Gastrocnemius medialis (tissue), 4 donors: ENCODE data around the gene ARL4A.

Source experiments
- CTCF ChIP-seq, 5 experiments: fragments of 450-650 bp in 3 of 5; fragments of 200-600 bp in 2 of 5; sonication (generic) in 2 of 5; IDR thresholded peaks in 4 of 5; conservative IDR thresholded peaks in 1 of 5; 1 replicate in 4 of 5; 2 replicates in 1 of 5; pipeline ENCODE4 v1.5.1; 2016 to 2019; ENCODE audit warnings: antibody characterized with exemption in 5 of 5, mild to moderate bottlenecking in 3 of 5, moderate library complexity in 3 of 5
- POLR2A ChIP-seq, 2 donors: fragments of 450-650 bp; IDR thresholded peaks; one replicate each; pipeline ENCODE4 v1.6.1; 2017; ENCODE audit warnings: antibody characterized with exemption in 2 of 2, mild to moderate bottlenecking in 2 of 2, moderate library complexity in 2 of 2

- TF ChIP-seq CTCF (IDR thresholded peaks at IDR 0.05 in 4 of 5, conservative IDR thresholded peaks at IDR 0.05 in 1 of 5) (no peak), POLR2A (IDR thresholded peaks at IDR 0.05) (no peak)
Observed at GRCh38 chr7:12692035-12692434, 4.6 kb downstream of the ARL4A start.
